G401 (cell line): ENCODE measurements around the gene IGF2R. TPM values are rescaled to one million over a fixed set of nuclear protein-coding genes. Genes with fewer than 3 reads are reported as not detected.
"Not testable (repeated sequence)": the region's sequence is repeated elsewhere in the genome, so short reads cannot be mapped to it uniquely, and the experiment has no call there.

Source experiments
- DNase-seq: peaks from one replicate; pipeline ENCODE4 v3.0.0-alpha.2; 2015; ENCODE audit warnings: low spot score
- in situ Hi-C: cut with HindIII; loops from 2 replicates; pipeline ENCODE4 v1.10.0; 2016; ENCODE audit warnings: low sequenced_read_pairs, mixed read lengths
- total RNA-seq: library from RNA; depleted of rRNA; stranded (reverse); fragments of >200 nt; shearing (Covaris generic); gene quantifications from 2 replicates; pipeline ENCODE4 v1.2.3, GENCODE V29; 2014

The IGF2R gene
- total RNA-seq, 1 experiment from 2014 or later, result 49.2 TPM

DNA sequence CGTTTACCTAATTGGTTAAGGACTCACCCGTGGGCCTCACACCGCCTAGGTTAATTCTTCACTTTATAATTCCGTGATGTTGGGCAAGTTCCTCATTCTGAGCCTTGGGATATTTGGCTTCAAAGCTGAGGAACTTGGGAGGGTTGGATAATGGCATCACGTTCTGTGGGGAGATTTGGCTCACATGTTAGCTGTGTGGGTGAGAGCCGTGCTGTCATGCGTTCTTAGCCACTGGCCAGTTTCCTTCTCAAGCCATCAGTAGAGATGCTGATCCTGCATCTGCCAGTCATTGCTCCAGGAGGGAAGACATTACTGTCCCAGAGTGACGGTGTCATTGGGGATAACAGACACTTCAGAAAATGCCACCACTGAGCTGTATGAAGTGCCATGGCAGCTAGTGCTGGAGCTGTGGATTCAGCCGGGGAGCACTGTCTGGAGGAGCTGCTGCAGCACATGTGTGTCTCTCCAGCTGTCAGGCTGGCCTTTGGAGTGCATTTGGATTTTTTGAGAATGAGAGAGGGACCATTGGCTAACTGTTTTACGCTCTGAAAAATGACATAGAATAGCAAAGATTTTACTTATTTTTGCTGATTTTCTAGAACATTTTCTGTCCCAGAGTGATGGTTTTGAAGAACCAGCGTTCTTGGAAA is 16.5 kb downstream of the IGF2R start:
- no peak for DNase-seq
- in situ Hi-C loops, result no loop called here

GRCh38 chr6:159988983-159989454 is 20.1 kb downstream of the IGF2R start:
- in situ Hi-C loops, result no loop called here
- DNase-seq, result no peak

- no peak for DNase-seq
- in situ Hi-C loops, result no loop called here
Measured at GRCh38 chr6:159989492-159990480, 20.9 kb downstream of the IGF2R start.

GRCh38 chr6:159992366-159992765 is 23.5 kb downstream of the IGF2R start:
- DNase-seq, result no peak
- in situ Hi-C loops, result no loop called here

DNA sequence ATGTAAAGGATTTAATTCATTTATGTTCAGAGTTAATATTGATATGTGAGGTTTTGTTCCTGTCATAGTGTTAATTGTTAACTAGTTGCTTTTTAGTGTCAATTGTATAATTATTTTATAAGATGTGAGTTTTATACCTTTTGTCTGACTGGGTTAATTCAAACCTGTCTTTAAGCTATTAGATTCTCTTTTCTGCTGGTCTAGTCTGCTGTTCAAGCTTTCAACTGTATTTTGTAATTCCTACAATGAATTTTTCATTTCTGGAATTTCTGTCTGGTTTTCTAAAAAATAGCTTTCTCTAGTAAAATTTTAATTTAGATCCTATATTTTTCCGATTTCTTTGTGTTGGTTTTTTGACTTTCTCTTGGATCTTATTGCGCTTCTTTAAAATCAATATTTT is 26.5 kb downstream of the IGF2R start:
- in situ Hi-C loops, result no loop called here
- no peak for DNase-seq

- in situ Hi-C loops, result no loop called here
- DNase-seq, result no peak
Measured at GRCh38 chr6:159996087-159996622, 27.3 kb downstream of the IGF2R start.

DNA sequence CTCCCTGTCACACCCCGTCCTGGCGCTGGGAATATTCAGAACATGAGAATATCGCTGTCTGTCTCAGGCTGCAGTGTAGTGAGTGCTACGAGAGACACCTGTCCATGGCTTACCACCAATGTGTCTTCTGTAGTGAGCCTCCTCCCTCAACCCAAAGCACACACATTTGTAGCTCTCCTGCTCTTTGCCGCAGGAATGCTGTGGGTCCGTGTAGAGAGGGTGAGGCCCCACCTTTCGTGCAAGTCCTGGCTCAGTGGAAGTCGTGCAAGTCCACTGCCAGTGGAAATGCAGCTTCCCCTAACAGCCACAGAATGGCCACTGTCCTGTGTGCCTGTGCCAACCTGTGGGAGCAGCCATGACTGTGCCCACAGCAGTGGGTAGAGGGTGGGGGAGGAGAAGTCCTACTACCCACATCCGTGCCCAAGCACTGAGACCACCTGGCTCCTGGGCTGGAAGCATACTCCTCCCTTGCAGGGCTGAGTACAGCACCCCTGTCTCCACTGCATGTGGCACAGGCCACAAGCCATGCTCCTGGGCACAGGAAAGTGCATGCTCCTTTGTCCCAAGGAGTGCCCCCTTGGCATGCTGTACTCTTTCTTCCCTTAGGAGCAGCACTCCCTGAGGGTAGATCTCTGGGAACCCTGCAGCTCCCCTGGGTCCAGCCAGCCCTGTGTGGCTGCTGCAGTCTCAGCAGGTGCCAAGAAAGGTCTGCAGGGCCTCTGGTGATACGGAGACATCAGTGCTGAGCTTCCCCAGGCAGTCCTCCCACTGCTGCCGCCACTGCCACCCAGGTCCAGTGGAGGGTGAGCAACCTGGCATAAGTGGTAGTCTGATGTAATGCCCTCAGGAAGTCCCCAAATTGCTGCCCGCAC is 28.0 kb downstream of the IGF2R start:
- in situ Hi-C loops, result no loop called here
- no peak for DNase-seq

DNA sequence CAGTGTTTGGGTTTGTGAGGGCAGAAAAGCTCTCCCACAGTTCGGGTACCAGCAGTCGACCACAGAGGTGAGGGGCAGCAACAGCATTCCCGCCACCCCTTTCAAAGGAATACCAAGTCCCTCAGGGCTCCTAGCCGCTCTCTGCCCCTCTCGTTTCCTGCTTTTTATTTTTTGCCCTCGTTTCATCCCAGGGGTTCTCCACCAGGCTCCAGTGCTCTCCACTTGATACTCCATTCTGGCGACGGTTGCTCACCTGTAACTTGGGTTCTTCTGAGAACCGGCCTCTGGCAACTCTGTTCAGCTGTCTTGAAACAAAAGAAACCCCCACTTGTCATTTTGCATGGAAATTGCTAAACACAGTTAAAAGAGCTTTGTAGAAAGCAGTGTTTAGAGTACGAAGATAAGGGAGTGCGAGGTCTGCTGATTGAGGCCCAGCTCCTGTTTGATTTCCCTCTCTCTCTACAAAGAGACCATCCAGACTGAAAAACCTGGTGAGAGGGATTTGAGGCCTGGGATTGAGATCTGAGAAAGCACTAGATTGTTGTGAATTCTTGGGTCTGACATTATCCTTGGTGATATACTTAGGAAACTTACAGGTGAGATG is 28.7 kb downstream of the IGF2R start:
- no peak for DNase-seq
- in situ Hi-C loops, result no loop called here

GRCh38 chr6:159998538-159998937 is 29.7 kb downstream of the IGF2R start:
- no peak for DNase-seq
- in situ Hi-C loops, result no loop called here

- in situ Hi-C loops, result no loop called here
- no peak for DNase-seq
Measured at GRCh38 chr6:159999240-159999671, 30.4 kb downstream of the IGF2R start.

- DNase-seq, result no peak
- in situ Hi-C loops, result no loop called here
Measured at GRCh38 chr6:160000280-160000704, 31.4 kb downstream of the IGF2R start.

DNA sequence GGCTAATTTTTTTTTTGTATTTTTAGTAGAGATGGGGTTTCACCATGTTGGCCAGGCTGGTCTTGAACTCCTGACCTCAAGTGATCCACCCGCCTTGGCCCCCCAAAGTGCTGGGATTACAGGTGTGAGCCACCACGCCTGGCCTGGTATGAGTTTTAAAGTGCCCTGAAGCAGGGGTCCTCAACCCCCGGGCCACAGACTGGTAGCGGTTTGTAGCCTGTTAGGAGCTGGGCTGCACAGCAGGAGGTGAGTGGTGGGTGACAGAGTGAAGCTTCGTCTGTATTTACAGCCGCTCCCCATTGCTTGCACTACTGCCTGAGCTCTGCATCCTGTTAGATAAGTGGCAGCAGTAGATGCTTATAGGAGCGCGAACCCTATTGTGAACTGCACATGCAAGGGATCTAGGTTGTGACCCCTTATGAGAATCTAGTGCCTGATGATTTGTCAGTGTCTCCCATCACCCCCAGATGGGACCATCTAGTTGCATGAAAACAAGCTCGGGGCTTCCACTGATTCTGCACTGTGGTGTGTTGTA is 32.1 kb downstream of the IGF2R start:
- DNase-seq, in situ Hi-C loops: not testable (repeated sequence)

DNA sequence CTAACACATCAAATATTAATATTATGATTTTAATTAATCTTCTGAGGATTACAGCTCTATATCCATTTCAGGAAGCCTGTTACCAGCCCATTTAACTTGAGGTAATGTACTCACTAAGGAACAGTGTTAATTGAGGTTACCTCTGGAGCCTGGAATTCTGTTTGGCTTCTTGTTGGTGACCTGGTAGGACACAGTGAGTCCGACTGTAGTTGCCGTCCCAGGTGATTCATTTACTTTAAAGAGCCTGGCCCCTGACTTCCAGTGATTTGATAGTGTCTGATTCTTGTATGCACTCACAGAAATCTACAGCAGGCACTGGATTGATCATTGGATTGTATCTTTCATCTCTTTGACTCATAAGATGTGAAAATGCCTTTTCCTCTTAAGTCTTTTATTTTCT is 34.0 kb downstream of the IGF2R start:
- in situ Hi-C loops, result no loop called here
- DNase-seq, result no peak

- in situ Hi-C loops, result no loop called here
- no peak for DNase-seq
Measured at GRCh38 chr6:160004018-160004417, 35.1 kb downstream of the IGF2R start.

- no peak for DNase-seq
- in situ Hi-C loops, result no loop called here
Measured at GRCh38 chr6:160004419-160005175, 35.7 kb downstream of the IGF2R start.

DNA sequence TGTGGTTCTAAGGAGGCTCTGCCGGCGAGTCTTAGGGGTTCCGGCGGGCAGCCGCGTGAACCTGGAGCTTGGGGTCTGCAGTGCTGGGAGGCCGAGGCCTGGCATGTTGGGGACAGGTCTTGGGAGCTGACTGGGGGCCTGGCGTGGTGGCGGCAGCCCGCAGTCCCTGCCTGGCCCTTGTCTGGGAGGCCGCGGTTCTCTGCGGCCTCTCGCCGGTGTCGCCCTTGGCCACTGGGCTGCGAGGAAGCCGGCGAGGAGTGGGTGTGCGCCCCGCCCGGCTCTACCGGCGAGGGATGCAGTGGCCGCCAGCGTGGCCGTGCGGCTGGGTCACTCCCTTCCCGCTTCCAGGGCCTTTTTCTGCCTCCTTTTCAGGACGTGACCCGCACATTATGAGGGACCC is 36.3 kb downstream of the IGF2R start:
- DNase-seq, result no peak

GRCh38 chr6:160005861-160006540 is 37.1 kb downstream of the IGF2R start:
- in situ Hi-C loops, result no loop called here
- no peak for DNase-seq

More for the DNA sequence above, 36.3 kb downstream of the IGF2R start:
- in situ Hi-C loops, result no loop called here
